Activated naive CD4-positive, alpha-beta T cell (primary cell): ENCODE results near the gene OR2T10.
"Not testable (repeated sequence)": the region's sequence is repeated elsewhere in the genome, so short reads cannot be mapped to it uniquely, and the experiment has no call there.

Source experiments
- DNase-seq, 4 experiments: peaks; one replicate each; lab custom pipeline; 2025; lab: John Stamatoyannopoulos, UW

OR2T10 gene

DNA sequence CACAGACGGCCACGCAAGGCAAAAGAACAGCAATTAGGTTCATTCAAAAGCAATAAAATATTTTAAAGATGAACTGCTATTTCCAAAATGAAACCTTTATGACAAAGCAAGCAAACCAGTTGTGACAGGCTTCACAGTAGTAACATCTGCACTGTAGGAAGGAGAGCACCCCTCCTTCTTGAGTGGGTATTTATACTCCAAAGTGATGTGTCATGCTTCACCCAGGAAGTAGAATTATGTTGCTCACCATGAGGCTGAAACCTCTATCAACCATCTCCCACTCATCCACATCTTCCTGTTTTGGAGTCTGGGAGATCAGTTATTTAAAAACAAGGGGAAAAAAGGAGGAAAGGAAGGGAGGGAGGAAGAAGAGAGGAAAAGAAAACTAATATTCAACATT, 885 bp downstream of the OR2T10 start:
- no peak for DNase-seq

DNA sequence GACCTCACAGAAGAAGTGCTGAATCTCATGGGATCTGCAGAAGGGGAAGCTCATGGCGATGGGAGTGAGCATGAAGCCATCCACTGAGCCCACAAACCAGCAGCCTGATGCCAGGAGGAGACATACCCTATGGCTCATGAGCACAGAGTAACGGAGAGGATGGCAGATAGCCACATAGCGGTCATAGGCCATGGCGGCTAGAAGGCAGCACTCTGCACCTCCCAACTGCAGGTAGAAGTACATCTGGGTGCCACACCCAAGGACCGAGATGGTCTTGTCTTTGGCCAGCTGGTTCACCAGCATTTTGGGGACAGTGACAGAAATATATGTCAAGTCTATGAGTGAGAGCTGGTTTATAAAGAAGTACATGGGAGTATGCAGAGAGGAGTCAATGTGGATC, 4.3 kb downstream of the OR2T10 start:
- no peak for DNase-seq

DNA sequence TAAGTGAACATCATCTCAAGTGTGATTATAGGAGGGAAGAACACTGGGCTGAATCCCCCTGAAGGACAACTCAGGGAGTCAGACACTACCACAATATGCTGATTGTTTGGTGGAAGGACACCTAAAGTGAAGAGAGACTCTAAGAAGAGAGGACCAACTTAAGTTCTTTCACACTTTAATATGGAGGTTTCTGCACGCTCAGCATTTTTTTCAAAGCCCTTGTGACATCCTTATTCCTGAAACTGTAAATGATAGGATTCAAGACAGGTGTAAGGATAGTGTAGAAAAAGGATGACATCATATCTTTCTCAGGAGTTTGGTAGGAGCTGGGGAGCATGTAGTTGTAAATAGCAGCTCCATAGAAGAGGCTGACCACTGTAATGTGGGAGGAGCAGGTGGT, 4.8 kb downstream of the OR2T10 start:
- no peak for DNase-seq

DNA sequence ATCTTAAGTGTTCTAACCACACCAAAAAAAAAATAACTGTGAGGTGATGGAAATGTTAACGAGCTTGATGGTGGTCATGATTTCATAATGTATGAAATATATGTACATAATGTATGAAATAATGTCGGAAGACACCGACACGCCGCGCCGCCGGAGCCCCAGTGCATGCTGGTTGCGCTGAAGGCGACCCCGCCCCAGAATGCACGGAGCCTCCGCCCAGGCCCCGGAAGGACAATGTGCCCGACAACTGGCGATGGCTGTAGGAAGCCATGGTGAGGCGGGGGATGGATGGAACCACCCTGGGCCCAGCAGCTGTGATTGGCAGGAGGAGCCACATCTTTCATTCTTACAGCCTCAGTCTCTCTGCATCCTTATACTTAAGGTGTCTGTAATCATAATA, 7.4 kb downstream of the OR2T10 start:
- no peak for DNase-seq

DNA sequence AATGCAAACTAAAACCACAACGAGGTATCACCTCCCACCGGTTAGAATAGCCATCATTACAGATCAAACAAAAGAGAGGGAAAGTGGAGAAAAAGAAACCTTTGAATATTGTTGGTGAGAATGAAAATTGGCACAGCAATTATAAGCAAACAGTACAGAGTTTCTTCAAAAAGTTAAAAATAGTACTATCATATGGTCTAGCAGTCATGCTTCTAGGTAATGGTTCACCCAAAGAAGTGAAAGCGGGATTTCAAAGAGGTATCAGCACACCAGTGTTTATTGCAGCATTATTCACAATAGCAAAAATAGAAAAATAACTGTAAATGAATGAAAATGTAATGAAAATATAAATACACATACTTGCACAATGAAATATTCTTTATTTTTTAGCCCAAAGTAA, 8.2 kb downstream of the OR2T10 start:
- DNase-seq, result no peak

DNA sequence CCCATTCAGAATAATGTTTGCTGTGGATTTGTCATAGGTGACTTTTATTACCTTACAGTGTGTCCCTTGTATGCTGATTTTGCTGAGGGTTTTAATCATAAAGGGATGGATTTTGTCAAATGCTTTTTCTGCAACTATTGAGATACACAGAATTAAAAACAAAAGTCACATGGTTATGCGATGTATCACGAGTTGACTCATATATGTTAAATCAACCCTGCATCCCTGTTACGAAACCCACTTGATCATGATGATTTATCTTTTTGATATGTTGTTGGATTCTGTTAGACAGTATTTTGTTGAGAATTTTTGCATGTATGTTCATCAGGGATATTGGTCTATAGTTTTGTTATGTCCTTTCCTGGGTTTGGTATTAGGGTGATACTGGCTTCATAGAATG, 12.2 kb downstream of the OR2T10 start:
- no peak for DNase-seq

DNA sequence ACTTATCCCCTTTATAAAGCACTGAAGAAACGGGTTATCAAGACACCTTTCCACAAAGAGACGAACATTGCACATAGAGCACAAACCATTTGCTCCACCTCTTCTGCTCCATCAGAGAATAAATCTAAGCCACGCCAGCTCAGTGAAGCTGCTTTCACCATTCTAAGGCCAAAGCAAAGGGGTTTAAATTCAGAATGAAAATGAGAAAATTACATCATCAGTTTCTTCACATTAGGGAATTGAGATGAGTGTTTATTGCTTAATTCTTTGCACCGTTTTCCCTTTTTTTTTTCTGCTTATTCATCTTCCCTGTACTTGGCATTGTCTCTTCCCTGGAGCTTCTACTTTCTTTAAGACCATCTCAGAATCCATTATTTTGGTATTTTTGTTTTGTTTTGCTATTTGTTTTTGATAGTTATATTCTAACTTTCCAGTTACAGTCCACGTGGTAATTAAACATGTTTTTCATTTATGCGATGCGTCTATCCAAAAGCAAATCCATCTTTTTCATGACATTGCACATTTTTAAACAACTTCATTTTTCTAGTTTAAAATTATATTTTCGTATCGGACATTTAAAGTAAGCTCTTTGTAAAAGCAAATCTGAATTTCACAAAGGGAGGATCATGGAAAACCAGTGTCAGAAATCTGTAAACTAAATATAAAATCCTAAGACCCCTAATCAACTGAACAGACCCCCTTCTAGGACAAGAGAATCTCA, 21.1 kb downstream of the OR2T10 start:
- DNase-seq, result no peak

DNA sequence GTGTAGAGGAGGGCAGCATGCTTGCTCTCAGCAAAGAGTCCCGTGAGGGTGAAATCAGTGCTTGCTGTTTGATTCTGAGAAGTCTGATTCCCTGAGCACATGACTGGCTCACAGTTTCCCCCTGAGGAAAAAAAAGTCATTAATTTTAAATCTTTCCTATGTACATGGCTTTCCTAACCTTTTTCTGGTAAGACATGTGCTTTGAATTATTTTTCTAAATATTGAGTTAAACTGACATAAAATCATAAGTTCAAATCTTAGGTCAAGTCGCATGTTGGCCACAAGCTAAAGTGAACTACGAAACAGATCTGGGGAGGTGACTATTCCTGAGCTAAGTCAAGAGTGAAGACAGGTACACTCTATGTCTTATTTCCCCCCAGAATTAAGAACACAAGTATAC, 22.8 kb downstream of the OR2T10 start, which contains the start of gene OR2T34:
Gene OR2T34, minus strand, starts transcription at position 101 of the 400 bp plus-strand sequence. Its CDS starts 0 bp downstream, at position 101.
- not testable (repeated sequence) for DNase-seq

DNA sequence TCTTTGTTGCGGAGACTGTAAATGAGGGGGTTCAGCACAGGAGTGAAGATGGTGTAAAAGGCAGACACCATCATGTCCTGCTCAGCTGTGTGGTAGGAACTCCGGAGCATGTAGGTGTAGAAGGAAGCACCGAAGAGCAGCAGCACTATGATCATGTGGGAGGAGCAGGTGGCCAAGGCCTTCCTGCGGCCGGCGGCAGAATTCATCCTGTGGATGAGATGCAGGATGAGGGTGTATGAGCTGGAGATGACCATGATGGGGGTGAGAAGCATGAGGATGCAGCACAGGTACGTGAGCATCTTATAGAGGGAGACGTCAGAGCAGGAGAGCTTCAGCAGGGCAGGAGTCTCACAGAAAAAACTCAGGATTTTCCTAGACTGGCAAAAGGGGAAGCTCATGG, 23.6 kb downstream of the OR2T10 start:
- not testable (repeated sequence) for DNase-seq

DNA sequence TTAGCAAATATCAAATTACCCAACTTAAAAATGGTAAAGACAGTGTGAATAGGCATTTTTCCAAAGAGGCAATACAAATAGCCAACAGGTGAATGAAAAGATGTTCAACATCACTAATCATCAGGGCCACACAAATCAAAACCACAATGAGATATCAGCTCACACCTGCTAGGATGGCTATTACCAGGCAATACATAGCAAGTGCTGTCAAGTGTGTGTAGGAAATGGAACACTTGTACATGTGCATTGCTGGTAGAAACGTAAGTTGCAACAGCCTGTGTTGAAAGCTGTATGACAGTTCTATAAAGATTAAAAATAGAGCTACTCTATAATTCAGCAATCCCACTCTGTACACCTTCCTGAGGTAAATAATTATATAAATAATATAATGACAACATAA, 25.5 kb downstream of the OR2T10 start:
- not testable (repeated sequence) for DNase-seq

DNA sequence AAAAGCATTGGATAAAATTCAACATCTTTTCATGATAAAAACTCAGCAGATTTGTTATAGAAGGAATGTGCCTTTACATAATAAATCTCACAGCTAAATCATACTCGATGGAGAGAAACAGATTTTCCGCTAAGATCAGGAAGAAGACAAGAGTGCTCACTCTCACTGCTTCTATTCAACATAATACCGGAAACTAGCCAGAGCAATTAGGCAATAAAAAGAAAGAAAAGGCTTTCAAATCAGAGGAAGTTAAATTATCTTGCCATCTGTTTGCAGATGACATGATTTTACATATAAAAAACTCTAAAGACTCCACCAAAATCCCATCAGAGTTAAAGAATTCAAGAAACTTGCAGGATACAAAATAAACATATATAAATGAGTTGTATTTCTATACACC, 26.7 kb downstream of the OR2T10 start:
- not testable (repeated sequence) for DNase-seq

DNA sequence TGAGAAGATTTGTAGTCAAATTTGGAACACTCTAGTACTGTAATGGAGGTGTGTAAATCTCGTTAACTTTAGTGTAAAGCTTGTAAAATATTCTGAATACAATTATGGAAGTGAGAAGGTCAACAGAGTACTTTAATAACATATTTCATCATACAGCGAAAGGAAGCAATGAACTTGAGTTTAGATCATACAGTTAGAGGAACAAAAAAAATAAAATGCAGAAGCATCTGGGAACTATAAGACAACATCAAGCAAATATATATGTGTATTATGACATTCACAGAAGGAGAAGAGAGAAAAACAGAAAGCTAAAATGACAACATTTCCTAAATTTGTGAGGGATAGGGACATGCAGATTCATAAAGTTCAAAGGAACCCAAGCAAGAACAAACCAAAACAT, 28.5 kb downstream of the OR2T10 start:
- DNase-seq, result not testable (repeated sequence)

DNA sequence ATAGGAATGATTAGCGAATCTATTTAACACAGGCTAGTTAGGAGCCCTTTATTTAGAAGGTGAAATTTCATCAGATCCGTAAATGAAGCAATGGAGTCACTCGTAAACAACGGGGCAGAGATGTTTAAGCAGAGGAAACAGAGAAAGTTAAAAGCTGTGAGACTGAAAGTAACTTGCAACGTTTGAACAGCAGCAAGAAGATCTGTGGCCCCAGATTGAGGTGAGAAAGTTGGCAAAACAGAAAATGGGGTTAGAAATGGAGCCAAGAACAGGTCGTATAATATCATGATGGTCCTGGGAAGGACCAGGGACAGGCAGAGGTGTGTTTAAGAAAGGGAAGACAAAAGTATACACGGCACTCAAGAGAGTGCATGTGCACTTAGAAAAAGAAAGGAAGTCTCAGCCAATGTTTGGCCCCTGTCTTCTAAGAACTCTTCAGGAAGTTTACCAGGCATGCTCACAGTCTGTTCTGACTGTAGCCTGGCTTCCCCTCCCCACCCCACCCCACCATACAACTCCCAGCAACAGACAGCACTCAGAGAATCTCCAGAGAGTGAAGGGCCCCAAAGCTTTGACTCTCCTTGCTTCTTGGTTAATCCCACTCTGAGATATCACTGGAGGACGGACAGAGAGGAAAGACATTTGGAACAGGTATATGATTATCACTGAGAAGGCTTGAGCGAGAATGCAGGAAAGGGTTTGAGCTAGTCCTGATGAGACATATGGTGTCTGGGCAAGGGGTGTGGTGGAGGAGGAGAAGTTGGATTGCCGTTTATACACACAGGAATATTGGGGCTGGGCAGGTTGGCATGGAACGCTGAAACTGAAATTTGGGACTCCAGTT, 31.7 kb downstream of the OR2T10 start:
- DNase-seq, result not testable (repeated sequence)

DNA sequence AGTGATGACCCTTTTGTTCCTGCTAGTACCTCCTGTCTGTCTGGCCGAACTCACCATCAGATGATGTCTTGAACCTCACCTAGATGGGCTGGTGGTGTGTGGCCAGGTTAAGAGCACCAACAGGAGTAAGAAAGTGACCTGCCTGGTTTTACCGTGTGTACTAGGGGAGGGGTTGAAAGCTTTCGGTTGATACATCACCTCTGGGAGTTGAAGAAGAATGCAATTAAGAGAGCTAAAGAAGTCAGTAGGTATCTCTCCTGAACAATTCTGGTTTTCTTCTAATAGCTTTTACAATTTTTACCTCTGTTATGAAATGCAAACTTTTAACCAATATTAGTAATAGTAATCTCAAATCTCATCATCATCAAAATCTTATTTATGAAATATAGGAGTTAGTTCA, 34.8 kb downstream of the OR2T10 start, which contains the start of gene OR2T29:
Gene OR2T29, minus strand, starts transcription at position 101 of the 400 bp plus-strand sequence. CDS start 3,281 bp downstream, outside the sequence.
- not testable (repeated sequence) for DNase-seq

DNA sequence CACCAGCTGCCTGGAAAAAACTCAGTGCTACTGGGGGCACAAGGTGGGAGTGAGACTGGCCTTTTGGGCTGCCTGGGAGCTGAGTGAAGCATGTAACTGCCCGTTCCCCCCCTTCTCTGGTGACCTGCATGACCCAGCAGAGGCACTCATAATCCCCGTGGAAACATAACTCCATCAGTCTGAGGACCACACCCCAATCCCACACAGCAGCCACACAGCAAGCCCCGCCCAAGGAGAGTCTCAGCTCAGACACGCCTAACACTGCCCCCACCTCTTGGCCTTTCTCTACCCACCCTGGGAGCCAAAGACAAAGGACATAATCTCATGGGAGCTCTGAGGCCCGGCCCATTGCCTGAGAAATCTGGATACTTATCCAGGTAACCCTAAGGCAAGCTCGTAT, 46.5 kb downstream of the OR2T10 start:
- not testable (repeated sequence) for DNase-seq

DNA sequence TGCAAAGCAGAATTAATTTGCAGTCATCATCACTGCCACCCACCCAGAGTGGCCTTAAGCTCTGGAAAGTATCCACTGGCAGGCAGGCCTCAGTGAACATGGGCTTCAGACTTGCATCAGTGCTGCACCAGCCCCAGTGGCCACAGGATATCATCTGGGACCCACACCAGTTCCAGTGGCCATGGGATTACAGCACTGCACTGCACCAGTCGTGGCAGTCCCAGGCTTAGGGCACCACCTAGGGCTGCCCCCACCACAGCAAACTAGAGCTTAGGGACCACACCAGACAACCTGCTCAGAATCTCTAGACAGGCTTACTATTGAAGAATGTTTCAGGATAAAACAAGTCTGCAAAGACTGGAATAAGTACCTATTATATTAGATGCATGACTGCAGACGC, 50.1 kb downstream of the OR2T10 start:
- DNase-seq, result not testable (repeated sequence)
